ENCODE measurements around the gene CCDC149. TPM values are rescaled to one million over a fixed set of nuclear protein-coding genes. Genes with fewer than 3 reads are reported as not detected.

CCDC149 gene
- total RNA-seq, 4 donors from 2014 or later: 0.91 to 13.9 (median 5.7) TPM

DNA sequence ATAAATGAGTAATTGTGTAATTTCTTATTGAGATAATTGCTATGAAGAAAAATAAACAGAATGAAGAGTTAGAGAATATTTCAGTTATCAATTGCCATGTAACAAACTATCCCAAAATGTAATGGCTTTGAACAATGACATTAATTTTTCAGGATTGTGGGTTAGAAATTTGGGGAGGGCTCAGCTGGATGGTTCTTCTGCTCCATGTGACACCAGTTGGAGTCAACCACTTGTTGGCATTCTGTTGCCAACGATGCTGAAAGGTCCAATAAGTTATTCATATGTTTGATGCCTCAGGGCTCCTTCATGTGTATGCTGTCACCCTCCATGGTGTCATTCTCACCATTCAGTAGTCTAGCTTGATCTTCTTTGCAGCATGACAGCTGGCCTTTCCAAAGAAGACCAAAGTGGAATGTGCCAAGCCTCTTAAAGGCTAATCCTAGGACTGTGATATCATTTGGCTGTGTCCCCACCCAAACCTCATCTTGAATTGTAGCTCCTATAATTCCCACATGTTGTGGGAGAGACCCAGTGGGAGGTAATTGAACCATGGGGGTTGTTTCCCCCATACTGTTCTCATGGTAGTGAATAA, 20.9 kb upstream of the CCDC149 start:
- no peak overlapping the region for H3K4me3 ChIP-seq

DNA sequence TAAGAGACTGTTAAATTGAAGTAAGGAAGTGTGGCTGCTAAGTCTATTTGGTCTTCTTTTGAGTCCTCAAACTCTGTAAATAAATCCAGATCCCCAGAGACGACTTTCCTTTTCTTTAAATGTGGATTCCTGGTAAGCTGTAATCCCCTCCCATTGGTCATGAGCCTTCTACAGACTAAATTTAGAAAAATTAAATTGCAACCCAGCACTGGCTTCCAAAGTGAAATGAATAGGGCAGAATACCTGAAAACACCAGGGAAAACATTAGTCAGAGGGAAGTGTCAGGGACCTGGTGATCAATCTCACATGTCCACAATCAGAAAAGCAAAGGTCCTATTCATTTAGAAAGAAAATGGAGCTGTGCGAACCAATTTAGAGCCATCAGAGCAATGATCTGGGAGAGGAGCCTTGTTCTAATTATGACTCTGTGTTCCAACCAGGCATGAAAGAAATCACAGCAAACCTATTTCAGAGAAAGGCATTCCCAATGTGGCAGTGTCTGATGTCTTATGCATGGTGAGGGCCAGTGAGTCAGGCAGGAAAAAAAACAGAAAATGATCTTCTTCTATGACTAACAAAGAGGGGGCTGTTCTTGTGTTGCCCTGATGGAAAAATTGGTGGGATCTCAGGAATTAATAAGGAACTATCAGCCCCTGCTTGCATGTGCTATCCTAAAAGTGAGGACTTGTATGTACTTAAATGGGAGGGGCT, 19.8 kb upstream of the CCDC149 start:
- Histone ChIP-seq H3K27ac (no peak overlapping the region), H3K4me3 (no peak overlapping the region), H3K27me3 (peaks cover 0 to 2% (median 0%) of the 10 kb centered on the region in 4 donors), H3K9me3 (peaks cover 0 to 13% (median 11%) of the 10 kb centered on the region in 3 donors), H3K36me3 (no peaks in the 10 kb centered on the region), H3K4me1 (no peaks in the 10 kb centered on the region)
- intact Hi-C loops (cut with DNase I): no loop called here
- 36 to 55% methylated on average over 2 of the region's 2 CpGs for WGBS, 2 donors
- TF ChIP-seq, protein P1, sequence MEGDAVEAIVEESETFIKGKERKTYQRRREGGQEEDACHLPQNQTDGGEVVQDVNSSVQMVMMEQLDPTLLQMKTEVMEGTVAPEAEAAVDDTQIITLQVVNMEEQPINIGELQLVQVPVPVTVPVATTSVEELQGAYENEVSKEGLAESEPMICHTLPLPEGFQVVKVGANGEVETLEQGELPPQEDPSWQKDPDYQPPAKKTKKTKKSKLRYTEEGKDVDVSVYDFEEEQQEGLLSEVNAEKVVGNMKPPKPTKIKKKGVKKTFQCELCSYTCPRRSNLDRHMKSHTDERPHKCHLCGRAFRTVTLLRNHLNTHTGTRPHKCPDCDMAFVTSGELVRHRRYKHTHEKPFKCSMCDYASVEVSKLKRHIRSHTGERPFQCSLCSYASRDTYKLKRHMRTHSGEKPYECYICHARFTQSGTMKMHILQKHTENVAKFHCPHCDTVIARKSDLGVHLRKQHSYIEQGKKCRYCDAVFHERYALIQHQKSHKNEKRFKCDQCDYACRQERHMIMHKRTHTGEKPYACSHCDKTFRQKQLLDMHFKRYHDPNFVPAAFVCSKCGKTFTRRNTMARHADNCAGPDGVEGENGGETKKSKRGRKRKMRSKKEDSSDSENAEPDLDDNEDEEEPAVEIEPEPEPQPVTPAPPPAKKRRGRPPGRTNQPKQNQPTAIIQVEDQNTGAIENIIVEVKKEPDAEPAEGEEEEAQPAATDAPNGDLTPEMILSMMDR (IDR thresholded peaks at IDR 0.05): no peak
- TF ChIP-seq POLR2A (IDR thresholded peaks at IDR 0.05): no peak
- no peak for DNase-seq

More for the DNA sequence above, 20.9 kb upstream of the CCDC149 start:
- 29 to 47% methylated on average over 1 of the region's 1 CpG for WGBS, 2 donors
- Histone ChIP-seq H3K27me3 (no peaks in the 10 kb centered on the region), H3K9me3 (peaks cover 0 to 13% (median 11%) of the 10 kb centered on the region in 3 donors), H3K36me3 (no peaks in the 10 kb centered on the region), H3K27ac (no peak overlapping the region), H3K4me1 (no peaks in the 10 kb centered on the region)
- DNase-seq: no peak
- intact Hi-C loops (cut with DNase I): no loop called here
- TF ChIP-seq POLR2A (IDR thresholded peaks at IDR 0.05): no peak
- TF ChIP-seq, protein P1 (IDR thresholded peaks at IDR 0.05): no peak

DNA sequence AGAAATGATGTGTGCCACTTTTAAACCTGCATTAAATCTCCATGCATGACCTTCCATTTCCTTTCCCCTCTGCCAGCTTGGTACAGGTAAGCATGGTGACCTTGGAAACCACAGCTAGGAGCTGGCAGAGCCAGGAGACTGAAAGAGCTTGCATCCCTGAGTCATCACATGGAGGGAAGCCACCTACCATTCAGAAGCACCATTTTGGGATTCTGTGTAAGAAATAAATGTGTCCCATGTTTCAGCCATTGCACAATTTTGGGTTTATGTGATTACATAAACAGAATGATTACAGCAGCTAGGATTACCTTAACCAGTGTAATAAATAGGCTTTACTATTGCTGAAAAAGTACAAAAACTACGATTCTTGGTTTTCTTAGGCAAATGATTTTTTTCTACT, 17.3 kb upstream of the CCDC149 start:
- TF ChIP-seq POLR2A (IDR thresholded peaks at IDR 0.05): no peak
- TF ChIP-seq, protein P1 (IDR thresholded peaks at IDR 0.05): no peak
- no peak for DNase-seq
- peaks cover 0 to 13% (median 11%) of the 10 kb centered on the region in 3 donors for H3K9me3 ChIP-seq

DNA sequence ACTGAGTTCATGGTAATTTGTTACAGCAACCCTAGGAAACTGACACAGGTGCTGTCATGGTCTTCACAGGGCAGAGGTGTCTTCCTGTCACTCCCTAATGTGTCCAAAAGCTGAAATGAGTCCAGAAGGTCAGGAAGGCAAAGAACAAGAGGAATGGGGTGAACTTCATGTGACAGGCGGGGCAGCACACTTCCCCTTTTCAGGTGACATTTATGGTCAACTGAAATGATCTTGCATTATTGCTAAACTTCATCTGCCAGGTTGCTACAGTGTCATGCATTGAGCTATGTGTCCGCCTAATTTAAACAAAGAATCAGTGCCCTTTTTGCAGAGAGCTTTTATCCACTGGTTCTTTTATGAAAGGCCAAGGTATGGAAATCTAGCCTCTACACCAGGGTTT, 15.9 kb upstream of the CCDC149 start:
- WGBS, 2 donors: 72 to 85% methylated on average over 2 of the region's 2 CpGs
- no peak for TF ChIP-seq POLR2A (IDR thresholded peaks at IDR 0.05)
- TF ChIP-seq, protein P1 (IDR thresholded peaks at IDR 0.05): no peak
- Histone ChIP-seq H3K9me3 (peaks cover 0 to 4% (median 3%) of the 10 kb centered on the region in 3 donors), H3K27me3 (peaks cover 0 to 18% (median 0%) of the 10 kb centered on the region in 4 donors), H3K27ac (no peak overlapping the region), H3K4me1 (peaks cover 0 to 2% (median 0%) of the 10 kb centered on the region in 3 donors), H3K4me3 (no peak overlapping the region), H3K36me3 (no peaks in the 10 kb centered on the region)
- intact Hi-C loops (cut with DNase I): no loop called here
- DNase-seq: no peak

More for the DNA sequence above, 17.3 kb upstream of the CCDC149 start:
- no peaks in the 10 kb centered on the region for H3K36me3 ChIP-seq
- no peak overlapping the region for H3K4me3 ChIP-seq
- H3K4me1 ChIP-seq: no peaks in the 10 kb centered on the region
- 70 to 83% methylated on average over 1 of the region's 1 CpG for WGBS, 2 donors
- intact Hi-C loops (cut with DNase I): no loop called here
- peaks cover 0 to 14% (median 0%) of the 10 kb centered on the region in 4 donors for H3K27me3 ChIP-seq
- H3K27ac ChIP-seq: no peak overlapping the region

DNA sequence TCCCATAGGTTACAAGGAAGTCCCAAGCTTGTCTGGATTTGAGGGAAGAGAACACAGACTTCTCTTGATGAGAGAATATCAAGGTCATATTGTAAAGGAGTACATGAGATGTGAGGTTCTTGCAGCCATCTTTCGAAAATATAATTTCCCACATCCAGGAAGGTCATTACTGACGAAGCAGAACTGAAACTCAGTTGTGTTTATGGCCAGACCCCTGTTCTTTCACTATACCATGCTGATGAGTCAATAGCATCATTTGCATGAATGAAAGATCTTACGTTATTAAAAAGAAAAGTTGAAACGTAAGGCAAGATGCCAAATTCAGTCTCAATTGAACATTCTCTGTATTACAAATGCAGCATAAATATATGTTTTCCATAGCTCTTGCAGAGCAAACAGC, 14.2 kb upstream of the CCDC149 start:
- no peaks in the 10 kb centered on the region for H3K36me3 ChIP-seq
- intact Hi-C loops (cut with DNase I): no loop called here
- H3K9me3 ChIP-seq: no peaks in the 10 kb centered on the region
- H3K4me3 ChIP-seq: no peak overlapping the region
- peaks cover 0 to 3% (median 0%) of the 10 kb centered on the region in 3 donors for H3K4me1 ChIP-seq
- H3K27me3 ChIP-seq: peaks cover 0 to 22% (median 0%) of the 10 kb centered on the region in 4 donors
- no peak for DNase-seq
- WGBS, 2 donors: 51 to 59% methylated on average over 4 of the region's 4 CpGs
- TF ChIP-seq POLR2A (IDR thresholded peaks at IDR 0.05): no peak
- TF ChIP-seq, protein P1 (IDR thresholded peaks at IDR 0.05): no peak
- H3K27ac ChIP-seq: no peak overlapping the region
